CD4-positive, alpha-beta memory T cell (primary cell): ENCODE data around the gene CCDC73. TPM values are rescaled to one million over a fixed set of nuclear protein-coding genes. Genes with fewer than 3 reads are reported as not detected.

ENCODE experiments used
- CTCF ChIA-PET: fragments of 350-600 bp; sonication (Branson Sonifier 250); formaldehyde crosslinking; loops from one replicate; lab custom pipeline; 2021; ENCODE audit warnings: inconsistent platforms; ENCODE audit not compliant: partially characterized antibody; lab: Charles Lee
- POLR2A ChIA-PET: fragments of 350-600 bp; sonication (Branson Sonifier 250); formaldehyde crosslinking; loops from one replicate; lab custom pipeline; 2021; ENCODE audit not compliant: partially characterized antibody; lab: Charles Lee
- DNase-seq, 5 donors: peaks; one replicate each; pipeline versions ENCODE4 v3.0.0 to v3.0.0-alpha.2; 2020 to 2022; ENCODE audit warnings: mixed read lengths in 1 of 5
- H3K27ac ChIP-seq: one replicate; pipeline ENCODE4 v1.7.0; 2013; ENCODE audit warnings: low read depth, low read length
- H3K27me3 ChIP-seq: 2 replicates; pipeline ENCODE4 v1.7.0; 2013; ENCODE audit warnings: mild to moderate bottlenecking, low read length, moderate library complexity; ENCODE audit not compliant: insufficient read depth
- H3K36me3 ChIP-seq: 2 replicates; pipeline ENCODE4 v1.7.0; 2013; ENCODE audit warnings: mild to moderate bottlenecking, low read length, moderate library complexity; ENCODE audit not compliant: insufficient read depth
- H3K4me1 ChIP-seq: 2 replicates; pipeline ENCODE4 v1.7.0; 2013; ENCODE audit warnings: mild to moderate bottlenecking, low read length, moderate library complexity; ENCODE audit not compliant: insufficient read depth
- H3K4me3 ChIP-seq, 2 donors: one replicate each; pipeline ENCODE4 v1.7.0; 2013; ENCODE audit warnings: low read length in 2 of 2, mild to moderate bottlenecking in 1 of 2
- H3K9me3 ChIP-seq, 2 donors: one replicate each; pipeline ENCODE4 v1.7.0; 2013; ENCODE audit warnings: low read length in 2 of 2, control low read depth in 1 of 2; ENCODE audit not compliant: control insufficient read depth in 1 of 2
- H3K27ac Mint-ChIP-seq, 7 donors: one replicate each; pipeline ENCODE4 v1.8.0; 2020 to 2021; ENCODE audit warnings: mixed read lengths in 7 of 7, mild to moderate bottlenecking in 6 of 7, inconsistent platforms in 3 of 7, moderate library complexity in 3 of 7
- H3K27me3 Mint-ChIP-seq, 2 donors: one replicate each; pipeline ENCODE4 v1.8.0; 2020 to 2021; ENCODE audit warnings: mixed read lengths in 2 of 2
- H3K36me3 Mint-ChIP-seq, 2 donors: one replicate each; pipeline ENCODE4 v1.8.0; 2020 to 2021; ENCODE audit warnings: mixed read lengths in 2 of 2, inconsistent platforms in 1 of 2, mild to moderate bottlenecking in 1 of 2
- H3K4me1 Mint-ChIP-seq, 4 donors: one replicate each; pipeline ENCODE4 v1.8.0; 2020 to 2021; ENCODE audit warnings: mixed read lengths in 4 of 4, mild to moderate bottlenecking in 1 of 4
- H3K4me3 Mint-ChIP-seq, 8 donors: one replicate each; pipeline ENCODE4 v1.8.0; 2020 to 2021; ENCODE audit warnings: mixed read lengths in 8 of 8, mild to moderate bottlenecking in 7 of 8, moderate library complexity in 6 of 8, inconsistent platforms in 3 of 8
- H3K9me3 Mint-ChIP-seq, 8 donors: one replicate each; pipeline ENCODE4 v1.8.0; 2020 to 2021; ENCODE audit warnings: mixed read lengths in 8 of 8, mild to moderate bottlenecking in 5 of 8, inconsistent platforms in 3 of 8, moderate library complexity in 1 of 8
- intact Hi-C: fragments of 100-400 bp; cut with micrococcal nuclease; formaldehyde crosslinking; loops from one replicate; pipeline ENCODE4 v1.15.1; 2023
- polyA plus RNA-seq, 2 donors: library from polyadenylated mRNA; unstranded; fragments of 300-500 nt; fragmentation: Illumina TruSeq; gene quantifications; one replicate each; pipeline ENCODE4 v1.2.3, GENCODE V29; 2021
- total RNA-seq, 2 experiments: library from RNA; stranded (reverse); gene quantifications; one replicate each; pipeline ENCODE4 v1.2.3, GENCODE V29; 2021

The CCDC73 gene
- total and polyA plus RNA-seq, 4 experiments from 2014 or later: not detected

- POLR2A ChIA-PET: no interaction called here
These were observed 225.1 kb downstream of the CCDC73 start for GRCh38 chr11:32569313-32569881.

GRCh38 chr11:32567154-32567553, 227.3 kb downstream of the CCDC73 start:
- H3K4me3 Mint-ChIP-seq: peak overlapping the region in 5 of 8 donors; percentile 15 to 61 (median 43)
- H3K36me3 Mint-ChIP-seq: no peaks in the 10 kb centered on the region
- DNase-seq: no peak
- H3K4me3 ChIP-seq: no peak overlapping the region
- peak overlapping the region in 1 of 7 donors; percentile 3 for H3K27ac Mint-ChIP-seq
- peaks cover 6% of the 10 kb centered on the region for H3K4me1 ChIP-seq
- no peaks in the 10 kb centered on the region for H3K9me3 ChIP-seq
- POLR2A ChIA-PET: no interaction called here
- CTCF ChIA-PET: no interaction called here
- H3K36me3 ChIP-seq: no peaks in the 10 kb centered on the region
- intact Hi-C loops: no loop called here
- H3K27ac ChIP-seq: no peak overlapping the region
- H3K27me3 ChIP-seq: no peaks in the 10 kb centered on the region
- peaks cover 8 to 11% of the 10 kb centered on the region in 2 donors for H3K27me3 Mint-ChIP-seq
- H3K9me3 Mint-ChIP-seq: peaks cover 0 to 2% (median 0%) of the 10 kb centered on the region in 8 donors
- H3K4me1 Mint-ChIP-seq: peaks cover 7 to 17% (median 8%) of the 10 kb centered on the region in 4 donors

More at GRCh38 chr11:32569313-32569881, 225.1 kb downstream of the CCDC73 start:
- CTCF ChIA-PET: no interaction called here
- H3K27ac ChIP-seq: no peak overlapping the region
- no peaks in the 10 kb centered on the region for H3K9me3 ChIP-seq
- intact Hi-C loops: no loop called here
- no peak overlapping the region for H3K27ac Mint-ChIP-seq
- H3K4me1 Mint-ChIP-seq: peaks cover 7 to 17% (median 8%) of the 10 kb centered on the region in 4 donors
- H3K4me3 Mint-ChIP-seq: no peak overlapping the region
- H3K36me3 Mint-ChIP-seq: no peaks in the 10 kb centered on the region
- H3K9me3 Mint-ChIP-seq: peaks cover 0 to 2% (median 0%) of the 10 kb centered on the region in 8 donors
- H3K36me3 ChIP-seq: no peaks in the 10 kb centered on the region
- peaks cover 6% of the 10 kb centered on the region for H3K4me1 ChIP-seq
- H3K27me3 Mint-ChIP-seq: peaks cover 8 to 15% of the 10 kb centered on the region in 2 donors
- no peaks in the 10 kb centered on the region for H3K27me3 ChIP-seq
- no peak overlapping the region for H3K4me3 ChIP-seq
- DNase-seq: no peak

- peaks cover 6% of the 10 kb centered on the region for H3K4me1 ChIP-seq
- ChIA-PET CTCF (no interaction called here), POLR2A (no interaction called here)
- no peaks in the 10 kb centered on the region for H3K36me3 ChIP-seq
- Mint-ChIP-seq H3K4me3 (peak overlapping the region in 6 of 8 donors; percentile 8 to 61 (median 18)), H3K36me3 (no peaks in the 10 kb centered on the region), H3K27ac (peak overlapping the region in 1 of 7 donors; percentile 48), H3K4me1 (peaks cover 6 to 15% (median 8%) of the 10 kb centered on the region in 4 donors), H3K9me3 (peaks cover 0 to 2% (median 0%) of the 10 kb centered on the region in 8 donors), H3K27me3 (peaks cover 8 to 9% of the 10 kb centered on the region in 2 donors)
- intact Hi-C loops: no loop called here
- no peak overlapping the region for H3K4me3 ChIP-seq
- H3K27ac ChIP-seq: no peak overlapping the region
- no peaks in the 10 kb centered on the region for H3K9me3 ChIP-seq
- H3K27me3 ChIP-seq: no peaks in the 10 kb centered on the region
- no peak for DNase-seq
These were observed 227.9 kb downstream of the CCDC73 start for GRCh38 chr11:32566517-32566916.

GRCh38 chr11:32563600-32563959, 230.9 kb downstream of the CCDC73 start:
- Mint-ChIP-seq H3K4me3 (no peak overlapping the region), H3K27me3 (no peaks in the 10 kb centered on the region), H3K27ac (no peak overlapping the region), H3K9me3 (peaks cover 0 to 2% (median 0%) of the 10 kb centered on the region in 8 donors), H3K4me1 (peaks cover 5 to 13% (median 8%) of the 10 kb centered on the region in 4 donors), H3K36me3 (no peaks in the 10 kb centered on the region)
- ChIA-PET CTCF (no interaction called here), POLR2A (no interaction called here)
- H3K9me3 ChIP-seq: no peaks in the 10 kb centered on the region
- no peak for DNase-seq
- no peak overlapping the region for H3K4me3 ChIP-seq
- peaks cover 6% of the 10 kb centered on the region for H3K4me1 ChIP-seq
- H3K27me3 ChIP-seq: no peaks in the 10 kb centered on the region
- no peak overlapping the region for H3K27ac ChIP-seq
- intact Hi-C loops: no loop called here
- no peaks in the 10 kb centered on the region for H3K36me3 ChIP-seq

GRCh38 chr11:32562839-32563599, 231.4 kb downstream of the CCDC73 start:
- CTCF ChIA-PET: no interaction called here
- Mint-ChIP-seq H3K27me3 (no peaks in the 10 kb centered on the region), H3K36me3 (no peaks in the 10 kb centered on the region), H3K9me3 (peaks cover 0 to 2% (median 0%) of the 10 kb centered on the region in 8 donors), H3K27ac (no peak overlapping the region), H3K4me1 (peaks cover 5 to 13% (median 8%) of the 10 kb centered on the region in 4 donors), H3K4me3 (no peak overlapping the region)
- intact Hi-C loops: no loop called here
- Histone ChIP-seq H3K27me3 (no peaks in the 10 kb centered on the region), H3K4me1 (peaks cover 6% of the 10 kb centered on the region), H3K4me3 (no peak overlapping the region), H3K27ac (no peak overlapping the region), H3K9me3 (no peaks in the 10 kb centered on the region), H3K36me3 (no peaks in the 10 kb centered on the region)
- POLR2A ChIA-PET: no interaction called here
- DNase-seq: no peak

GRCh38 chr11:32561835-32562234, 232.6 kb downstream of the CCDC73 start:
- Mint-ChIP-seq H3K36me3 (no peaks in the 10 kb centered on the region), H3K27ac (no peak overlapping the region), H3K27me3 (peaks cover 0 to under 1% of the 10 kb centered on the region in 2 donors), H3K4me1 (peaks cover under 1 to 7% (median 3%) of the 10 kb centered on the region in 4 donors), H3K4me3 (no peak overlapping the region), H3K9me3 (no peaks in the 10 kb centered on the region)
- no peaks in the 10 kb centered on the region for H3K9me3 ChIP-seq
- CTCF ChIA-PET: interaction anchor here (0.9 kb wide), 1 partner anchor 239 kb away, joined by 3 read pairs; no protein-coding TSS in a partner anchor
- H3K4me3 ChIP-seq: no peak overlapping the region
- H3K27ac ChIP-seq: no peak overlapping the region
- no peak for DNase-seq
- POLR2A ChIA-PET: no interaction called here
- intact Hi-C loops: no loop called here
- peaks cover 6% of the 10 kb centered on the region for H3K4me1 ChIP-seq
- H3K27me3 ChIP-seq: no peaks in the 10 kb centered on the region
- H3K36me3 ChIP-seq: no peaks in the 10 kb centered on the region

GRCh38 chr11:32555895-32556294, 238.6 kb downstream of the CCDC73 start:
- Mint-ChIP-seq H3K27me3 (peaks cover 5 to 13% of the 10 kb centered on the region in 2 donors), H3K9me3 (no peaks in the 10 kb centered on the region), H3K4me1 (no peaks in the 10 kb centered on the region), H3K27ac (no peak overlapping the region), H3K4me3 (no peak overlapping the region), H3K36me3 (no peaks in the 10 kb centered on the region)
- no peaks in the 10 kb centered on the region for H3K36me3 ChIP-seq
- ChIA-PET CTCF (no interaction called here), POLR2A (no interaction called here)
- no peak for DNase-seq
- intact Hi-C loops: no loop called here
- no peaks in the 10 kb centered on the region for H3K4me1 ChIP-seq
- H3K27me3 ChIP-seq: no peaks in the 10 kb centered on the region
- no peak overlapping the region for H3K27ac ChIP-seq
- no peak overlapping the region for H3K4me3 ChIP-seq
- H3K9me3 ChIP-seq: no peaks in the 10 kb centered on the region
